ENCODE results near the gene SRC.
A peak's percentile ranks its signal among the peaks of the same experiment; 100 is the strongest.

The SRC gene

DNA sequence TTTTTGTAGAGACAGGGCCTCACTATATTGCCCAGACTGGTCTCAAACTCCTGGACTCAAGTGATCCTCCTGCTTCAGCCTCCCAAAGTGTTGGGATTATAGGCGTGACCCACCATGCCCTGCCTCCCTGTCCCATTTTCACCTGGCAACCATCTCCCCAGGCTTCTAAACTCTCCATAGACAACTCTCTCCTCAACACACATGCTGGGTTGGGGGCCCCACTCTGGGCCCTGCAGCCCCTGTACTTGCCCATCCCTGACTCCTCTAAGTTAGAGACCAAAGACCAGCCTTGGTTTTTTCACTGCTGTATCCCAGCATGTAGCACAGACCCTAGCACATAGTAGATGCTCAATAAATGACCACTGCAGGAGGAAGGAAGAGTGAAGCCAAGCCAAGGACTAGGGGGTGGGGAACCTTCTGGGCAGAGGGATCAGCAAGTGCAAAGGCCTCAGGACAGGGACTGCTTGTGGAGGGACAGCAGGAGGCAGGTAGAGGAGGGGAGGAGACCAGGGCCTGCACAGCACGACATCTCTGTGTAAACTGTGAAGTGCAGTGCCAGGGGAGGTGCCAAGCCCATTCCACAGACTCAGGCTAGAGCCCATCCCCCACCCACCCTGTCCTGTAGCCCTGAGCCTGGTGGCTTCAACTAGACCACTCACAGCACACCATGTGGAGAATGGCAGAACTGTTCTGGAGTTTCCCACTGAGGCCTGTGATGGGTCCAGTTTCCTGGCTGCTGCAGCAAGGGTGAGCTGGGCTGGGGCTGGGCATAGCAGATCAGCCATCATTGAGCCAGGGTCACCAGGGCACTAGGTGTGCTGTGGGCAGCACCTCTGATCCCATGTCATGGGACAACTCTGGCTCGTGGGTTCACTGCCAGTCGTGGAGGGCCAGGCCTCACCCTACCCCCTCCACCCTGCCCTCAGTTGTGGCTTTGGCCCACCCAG, 3.4 kb upstream of the SRC start:
- intact Hi-C loops (cut with DNase I; ENCODE audit: low total_unique reads) = no loop called here
- Histone ChIP-seq H3K4me1 (peaks cover 0 to 30% (median 17%) of the 10 kb centered on the region in 4 donors), H3K4me3 (no peak overlapping the region), H3K27ac (no peak overlapping the region), H3K36me3 (no peaks in the 10 kb centered on the region), H3K27me3 (no peaks in the 10 kb centered on the region), H3K9me3 (no peaks in the 10 kb centered on the region)
- peak in 1 of 2 donors; percentile 42 for DNase-seq
- TF ChIP-seq, protein P1, sequence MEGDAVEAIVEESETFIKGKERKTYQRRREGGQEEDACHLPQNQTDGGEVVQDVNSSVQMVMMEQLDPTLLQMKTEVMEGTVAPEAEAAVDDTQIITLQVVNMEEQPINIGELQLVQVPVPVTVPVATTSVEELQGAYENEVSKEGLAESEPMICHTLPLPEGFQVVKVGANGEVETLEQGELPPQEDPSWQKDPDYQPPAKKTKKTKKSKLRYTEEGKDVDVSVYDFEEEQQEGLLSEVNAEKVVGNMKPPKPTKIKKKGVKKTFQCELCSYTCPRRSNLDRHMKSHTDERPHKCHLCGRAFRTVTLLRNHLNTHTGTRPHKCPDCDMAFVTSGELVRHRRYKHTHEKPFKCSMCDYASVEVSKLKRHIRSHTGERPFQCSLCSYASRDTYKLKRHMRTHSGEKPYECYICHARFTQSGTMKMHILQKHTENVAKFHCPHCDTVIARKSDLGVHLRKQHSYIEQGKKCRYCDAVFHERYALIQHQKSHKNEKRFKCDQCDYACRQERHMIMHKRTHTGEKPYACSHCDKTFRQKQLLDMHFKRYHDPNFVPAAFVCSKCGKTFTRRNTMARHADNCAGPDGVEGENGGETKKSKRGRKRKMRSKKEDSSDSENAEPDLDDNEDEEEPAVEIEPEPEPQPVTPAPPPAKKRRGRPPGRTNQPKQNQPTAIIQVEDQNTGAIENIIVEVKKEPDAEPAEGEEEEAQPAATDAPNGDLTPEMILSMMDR (IDR thresholded peaks at IDR 0.05) = no peak

- intact Hi-C loops (cut with DNase I; ENCODE audit: low total_unique reads) = no loop called here
- H3K27ac ChIP-seq = no peak overlapping the region
- no peaks in the 10 kb centered on the region for H3K36me3 ChIP-seq
- DNase-seq = peak in 1 of 2 donors; percentile 63
- H3K4me3 ChIP-seq = no peak overlapping the region
- H3K27me3 ChIP-seq = no peaks in the 10 kb centered on the region
- no peaks in the 10 kb centered on the region for H3K9me3 ChIP-seq
- peaks cover 0 to 35% (median 26%) of the 10 kb centered on the region in 4 donors for H3K4me1 ChIP-seq
- TF ChIP-seq, protein P1 (IDR thresholded peaks at IDR 0.05) = no peak
Observed at GRCh38 chr20:37343212-37343993, 2.5 kb upstream of the SRC start.

GRCh38 chr20:37343994-37344355, 2.0 kb upstream of the SRC start:
- TF ChIP-seq, protein P1 (IDR thresholded peaks at IDR 0.05) = no peak
- Histone ChIP-seq H3K36me3 (no peaks in the 10 kb centered on the region), H3K4me1 (peaks cover 0 to 35% (median 29%) of the 10 kb centered on the region in 4 donors), H3K27ac (no peak overlapping the region), H3K4me3 (no peak overlapping the region), H3K27me3 (no peaks in the 10 kb centered on the region), H3K9me3 (no peaks in the 10 kb centered on the region)
- intact Hi-C loops (cut with DNase I; ENCODE audit: low total_unique reads) = no loop called here
- no peak for DNase-seq

DNA sequence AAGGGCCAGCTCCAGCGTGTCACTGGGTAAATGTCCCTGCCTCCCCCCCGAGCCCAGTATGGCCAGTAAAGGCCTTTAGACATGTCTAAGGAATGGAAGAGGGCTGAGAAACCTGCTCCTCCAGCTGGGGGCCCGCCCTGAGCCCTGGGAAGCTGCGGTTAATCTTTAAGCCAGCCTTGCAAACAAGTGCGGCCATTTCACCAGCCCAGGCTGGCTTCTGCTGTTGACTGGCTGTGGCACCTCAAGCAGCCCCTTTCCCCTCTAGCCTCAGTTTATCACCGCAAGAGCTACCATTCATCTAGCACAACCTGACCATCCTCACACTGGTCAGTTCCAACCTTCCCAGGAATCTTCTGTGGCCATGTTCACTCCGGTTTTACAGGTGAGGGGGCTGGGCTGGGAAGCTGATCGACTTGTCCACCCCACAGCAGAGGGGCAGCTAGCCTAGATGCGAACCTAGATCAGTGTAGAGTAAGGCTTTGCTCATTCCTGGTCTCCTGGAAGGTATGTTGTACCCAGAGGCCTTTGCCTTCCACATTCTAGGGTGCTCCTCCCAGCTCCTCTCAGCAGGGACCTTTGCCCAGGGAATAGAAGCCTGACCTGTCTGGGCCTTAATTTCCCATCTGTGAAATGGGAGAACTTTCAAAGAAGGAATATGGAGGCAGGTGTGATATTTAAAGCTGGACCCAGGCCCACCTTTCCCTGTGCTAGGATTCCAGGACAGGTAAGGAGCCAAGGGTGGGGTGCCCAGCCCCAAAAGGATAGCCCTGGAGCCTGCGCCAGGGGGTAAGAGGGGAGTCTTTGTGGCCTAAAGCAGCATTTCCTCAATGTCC, 1.2 kb upstream of the SRC start:
- H3K27me3 ChIP-seq = no peaks in the 10 kb centered on the region
- peak overlapping the region; percentile 97 to 99 for H3K27ac ChIP-seq
- intact Hi-C loops (cut with DNase I; ENCODE audit: low total_unique reads) = no loop called here
- no peaks in the 10 kb centered on the region for H3K36me3 ChIP-seq
- no peaks in the 10 kb centered on the region for H3K9me3 ChIP-seq
- peak in 1 of 2 donors; percentile 60 for DNase-seq
- peak overlapping the region in 1 of 2 donors; percentile 78 for H3K4me3 ChIP-seq
- TF ChIP-seq, protein P1 (IDR thresholded peaks at IDR 0.05) = no peak
- peaks cover 0 to 42% (median 36%) of the 10 kb centered on the region in 4 donors for H3K4me1 ChIP-seq

- TF ChIP-seq, protein P1 (IDR thresholded peaks at IDR 0.05) = no peak
- Histone ChIP-seq H3K27me3 (no peaks in the 10 kb centered on the region), H3K4me3 (peak overlapping the region; percentile 78 to 80), H3K27ac (peak overlapping the region; percentile 97 to 99), H3K4me1 (peaks cover 0 to 55% (median 44%) of the 10 kb centered on the region in 4 donors), H3K36me3 (peaks cover 0 to 10% (median 3%) of the 10 kb centered on the region in 3 donors), H3K9me3 (no peaks in the 10 kb centered on the region)
- intact Hi-C loops (cut with DNase I; ENCODE audit: low total_unique reads) = no loop called here
- DNase-seq = no peak
Observed at GRCh38 chr20:37346236-37346534, 245 bp downstream of the SRC start.
